Activated CD4-positive, alpha-beta memory T cell treated with anti-CD3 and anti-CD28 coated beads for 36 hours (primary cell): ENCODE results near the gene BICDL1. TPM values are rescaled to one million over a fixed set of nuclear protein-coding genes. Genes with fewer than 3 reads are reported as not detected.
A peak's percentile ranks its signal among the peaks of the same experiment; 100 is the strongest.

ENCODE experiments used
- CTCF ChIA-PET: fragments of 350-600 bp; sonication (Branson Sonifier 250); formaldehyde crosslinking; loops from one replicate; lab custom pipeline; 2021; ENCODE audit warnings: antibody characterized with exemption, inconsistent platforms; lab: Charles Lee
- POLR2A ChIA-PET: fragments of 350-600 bp; sonication (Branson Sonifier 250); formaldehyde crosslinking; loops from one replicate; lab custom pipeline; 2021; ENCODE audit warnings: antibody characterized with exemption; lab: Charles Lee
- DNase-seq: peaks from one replicate; pipeline ENCODE4 v3.0.0-alpha.2; 2020
- H3K27ac Mint-ChIP-seq: one replicate; pipeline ENCODE4 v1.8.0; 2021; ENCODE audit warnings: mixed read lengths
- H3K27me3 Mint-ChIP-seq: one replicate; pipeline ENCODE4 v1.8.0; 2021; ENCODE audit warnings: mixed read lengths
- H3K36me3 Mint-ChIP-seq: one replicate; pipeline ENCODE4 v1.8.0; 2021; ENCODE audit warnings: mixed read lengths
- H3K4me1 Mint-ChIP-seq: one replicate; pipeline ENCODE4 v1.8.0; 2021; ENCODE audit warnings: low read depth, mixed read lengths
- H3K4me3 Mint-ChIP-seq: one replicate; pipeline ENCODE4 v1.8.0; 2021; ENCODE audit warnings: mild to moderate bottlenecking, mixed read lengths
- H3K9me3 Mint-ChIP-seq: one replicate; pipeline ENCODE4 v1.8.0; 2021; ENCODE audit warnings: mixed read lengths
- intact Hi-C: fragments of 100-400 bp; cut with micrococcal nuclease; formaldehyde crosslinking; loops from one replicate; pipeline ENCODE4 v1.15.1; 2023
- total RNA-seq, 2 experiments: library from RNA; stranded (reverse); gene quantifications; one replicate each; pipeline ENCODE4 v1.2.3, GENCODE V29; 2021

Gene BICDL1
- total RNA-seq, 2 experiments from 2014 or later, result 143 to 155 TPM

DNA sequence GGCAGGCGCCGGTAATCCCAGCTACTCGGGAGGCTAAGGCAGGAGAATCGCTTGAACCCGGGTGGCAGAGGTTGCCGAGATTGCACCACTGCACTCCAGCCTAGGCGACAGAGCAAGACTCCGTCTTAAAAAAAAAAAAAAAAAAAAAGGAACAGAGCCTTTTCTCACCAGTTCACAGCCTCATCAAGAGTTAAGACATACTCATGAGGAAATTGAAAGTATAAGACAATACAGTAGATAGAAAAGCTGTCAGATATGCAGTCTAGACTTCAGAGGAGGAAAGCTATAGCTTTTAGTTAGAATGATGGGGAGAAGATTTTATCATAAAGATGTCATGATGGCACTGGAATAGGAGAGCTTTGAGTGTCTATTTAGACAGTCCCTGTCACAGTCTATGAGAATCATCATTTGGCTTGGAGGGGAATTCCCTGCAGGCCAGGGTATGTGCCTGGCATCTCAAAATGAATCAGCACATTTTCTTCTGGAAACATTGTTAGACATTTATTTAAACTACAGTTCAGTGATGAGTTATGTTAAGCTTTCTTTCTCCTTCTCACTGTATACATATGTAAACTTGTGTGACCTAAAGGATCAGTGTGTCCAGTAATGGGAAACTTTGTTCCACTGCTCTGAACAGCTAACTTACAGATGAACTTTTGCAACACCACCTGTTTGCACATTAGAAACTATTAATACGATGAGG is 130.4 kb downstream of the BICDL1 start:
- H3K27me3 Mint-ChIP-seq, result no peaks in the 10 kb centered on the region
- peak overlapping the region; percentile 77 for H3K27ac Mint-ChIP-seq
- peak; percentile 73 for DNase-seq
- H3K4me3 Mint-ChIP-seq, result peak overlapping the region; percentile 47
- ChIA-PET POLR2A (interaction anchor here (0.6 to 10.6 kb wide), 11 partner anchors 8 to 173 kb away, joined by 3 to 131 read pairs (median 8); partner anchors contain the start of genes BICDL1, RNU4-1, RNU4-2 and RPLP0), CTCF (interaction anchor here (1.2 to 2.4 kb wide), 4 partner anchors 32 to 146 kb away, joined by 3 to 14 read pairs (median 7); partner anchors contain the start of genes PXN and RPLP0)
- intact Hi-C loops, result loop anchor here (1.0 to 5.0 kb wide), 7 partner anchors 32 to 173 kb away; partner anchors contain the start of genes BICDL1, RNU4-1 and RPLP0
- peaks cover 70% of the 10 kb centered on the region for H3K4me1 Mint-ChIP-seq
- peaks cover 18% of the 10 kb centered on the region for H3K36me3 Mint-ChIP-seq
- no peaks in the 10 kb centered on the region for H3K9me3 Mint-ChIP-seq

DNA sequence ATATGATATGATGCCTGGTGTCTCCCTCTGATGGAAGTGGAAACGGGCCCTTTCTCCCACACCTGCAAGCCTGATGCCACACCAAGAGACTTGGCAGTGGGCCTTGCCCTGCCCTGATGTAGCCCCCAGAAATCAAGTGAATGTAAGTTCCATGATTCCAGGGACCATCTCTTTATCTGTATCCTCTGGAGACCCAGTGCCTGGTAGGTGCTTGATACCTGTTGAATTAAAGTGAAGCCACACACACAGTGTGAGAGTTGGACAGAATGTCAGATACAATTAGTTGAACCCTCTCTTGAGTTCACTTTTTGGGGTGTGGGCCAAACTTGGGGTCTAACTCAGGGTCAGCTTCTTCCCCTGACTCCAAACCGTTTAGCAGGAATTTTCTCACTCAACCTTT is 132.3 kb downstream of the BICDL1 start:
- ChIA-PET CTCF (interaction anchor here (1.3 to 2.2 kb wide), 2 partner anchors 80 to 114 kb away, joined by 3 to 9 read pairs; partner anchors contain the start of gene RPLP0), POLR2A (interaction anchor here (0.8 to 10.6 kb wide), 5 partner anchors 11 to 171 kb away, joined by 4 to 131 read pairs (median 13); partner anchors contain the start of genes RNU4-1, RNU4-2 and RPLP0)
- intact Hi-C loops, result no loop called here
- H3K4me1 Mint-ChIP-seq, result peaks cover 72% of the 10 kb centered on the region
- no peaks in the 10 kb centered on the region for H3K27me3 Mint-ChIP-seq
- no peaks in the 10 kb centered on the region for H3K9me3 Mint-ChIP-seq
- H3K36me3 Mint-ChIP-seq, result peaks cover 11% of the 10 kb centered on the region
- peak overlapping the region; percentile 20 for H3K4me3 Mint-ChIP-seq
- no peak for DNase-seq
- H3K27ac Mint-ChIP-seq, result peak overlapping the region; percentile 55

DNA sequence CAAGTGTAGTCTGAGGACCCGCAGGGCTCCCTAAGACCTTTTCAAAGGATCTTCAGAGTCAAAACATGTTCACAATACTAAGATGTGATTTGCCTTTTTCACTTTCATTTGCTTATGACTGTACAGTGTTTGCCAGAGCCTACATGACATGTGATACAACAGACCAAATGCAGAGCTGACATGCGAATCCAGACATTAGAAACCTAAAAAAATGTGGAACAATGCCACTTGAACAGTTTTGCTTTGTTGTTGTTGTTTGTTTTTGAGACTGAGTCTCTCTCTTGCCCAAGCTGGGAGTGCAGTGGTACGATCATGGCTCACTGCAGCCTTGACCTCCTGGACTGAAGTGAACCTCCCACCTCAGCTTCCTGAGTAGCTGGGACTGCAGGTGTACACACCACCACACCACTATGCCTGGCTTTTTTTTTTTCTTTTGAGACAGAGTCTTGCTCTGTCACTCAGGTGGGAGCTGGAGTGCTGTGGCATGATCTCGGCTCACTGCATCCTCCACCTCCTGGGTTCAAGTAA is 132.8 kb downstream of the BICDL1 start:
- intact Hi-C loops, result no loop called here
- Mint-ChIP-seq H3K4me1 (peaks cover 77% of the 10 kb centered on the region), H3K36me3 (peaks cover 16% of the 10 kb centered on the region), H3K4me3 (peak overlapping the region; percentile 24), H3K9me3 (no peaks in the 10 kb centered on the region), H3K27me3 (no peaks in the 10 kb centered on the region), H3K27ac (peak overlapping the region; percentile 55)
- ChIA-PET CTCF (interaction anchor here (0.8 to 2.2 kb wide), 5 partner anchors 11 to 309 kb away, joined by 3 to 9 read pairs (median 3); partner anchors contain the start of gene RPLP0), POLR2A (interaction anchor here (0.8 to 10.6 kb wide), 5 partner anchors 11 to 170 kb away, joined by 4 to 131 read pairs (median 13); partner anchors contain the start of genes RNU4-1, RNU4-2 and RPLP0)
- peak; percentile 47 for DNase-seq

DNA sequence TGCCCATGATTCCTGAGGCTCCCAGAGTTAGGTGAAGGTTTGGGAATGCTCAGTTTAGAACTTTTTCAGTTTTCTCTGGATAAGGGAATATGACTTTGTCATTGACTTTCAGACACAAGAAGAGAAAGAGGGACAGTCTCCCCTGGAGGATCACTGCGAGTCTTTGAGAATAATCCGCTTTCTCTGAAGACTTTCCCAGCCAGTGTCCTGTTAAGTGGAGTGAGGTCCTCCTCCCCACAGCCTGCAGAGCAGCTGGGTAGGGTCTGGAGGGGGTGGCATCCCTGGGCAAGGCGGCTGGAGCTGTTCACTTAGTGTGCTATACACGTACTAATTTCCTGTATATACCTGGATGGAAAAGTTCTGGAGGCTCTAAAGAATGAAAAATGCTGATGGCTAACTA is 136.0 kb downstream of the BICDL1 start:
- Mint-ChIP-seq H3K4me1 (peaks cover 66% of the 10 kb centered on the region), H3K4me3 (no peak overlapping the region), H3K27ac (no peak overlapping the region), H3K36me3 (peaks cover 32% of the 10 kb centered on the region), H3K9me3 (no peaks in the 10 kb centered on the region), H3K27me3 (no peaks in the 10 kb centered on the region)
- POLR2A ChIA-PET, result interaction anchor here (0.6 to 1.9 kb wide), 2 partner anchors 24 to 72 kb away, joined by 4 to 6 read pairs; no protein-coding TSS in a partner anchor
- intact Hi-C loops, result no loop called here
- CTCF ChIA-PET, result interaction anchor here (1.2 kb wide), 1 partner anchor 68 kb away, joined by 4 read pairs; no protein-coding TSS in a partner anchor
- no peak for DNase-seq

DNA sequence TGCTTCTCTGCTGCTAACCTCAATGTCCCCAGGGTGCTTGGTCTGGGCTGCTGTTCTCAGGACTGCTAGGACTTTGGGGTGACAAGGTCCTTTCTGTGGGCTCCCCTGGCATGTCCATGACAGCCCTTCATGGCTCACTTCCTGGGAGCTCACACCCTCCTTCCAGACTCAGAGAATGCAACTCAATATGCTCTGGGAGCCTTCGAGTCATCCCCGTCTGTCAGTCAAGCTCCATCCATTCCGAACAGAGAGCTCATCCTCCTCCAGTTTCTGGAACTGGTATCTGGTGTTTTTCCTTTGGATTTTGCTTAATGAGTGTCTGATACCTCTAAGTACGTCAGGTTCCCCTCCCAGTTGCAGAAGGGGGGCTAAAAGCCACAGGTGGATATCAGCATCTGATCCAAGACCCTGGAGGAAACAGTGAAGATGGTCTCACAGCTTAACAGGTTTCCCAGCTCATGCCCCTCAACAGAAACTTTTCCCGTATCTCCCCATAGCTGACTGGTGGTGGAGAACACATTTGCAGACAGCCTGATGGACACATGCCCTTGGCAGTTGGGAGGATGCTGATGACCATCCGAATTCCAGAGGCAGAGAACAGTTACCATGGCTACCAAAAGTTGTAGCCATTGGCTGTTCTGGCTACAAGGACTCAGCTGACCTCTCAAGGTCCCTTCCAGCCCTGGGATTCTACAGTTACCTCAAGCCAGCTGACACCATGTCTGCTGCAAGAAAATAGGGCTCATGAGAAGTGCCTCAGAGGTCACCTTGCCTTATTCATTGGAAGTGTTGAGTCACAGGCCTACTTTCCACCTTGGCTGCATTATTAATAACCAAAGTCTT is 137.0 kb downstream of the BICDL1 start:
- no peaks in the 10 kb centered on the region for H3K9me3 Mint-ChIP-seq
- H3K4me3 Mint-ChIP-seq, result no peak overlapping the region
- H3K27me3 Mint-ChIP-seq, result no peaks in the 10 kb centered on the region
- DNase-seq, result peak; percentile 51
- H3K36me3 Mint-ChIP-seq, result peaks cover 37% of the 10 kb centered on the region
- POLR2A ChIA-PET, result interaction anchor here (0.6 to 3.7 kb wide), 6 partner anchors 8 to 136 kb away, joined by 3 to 24 read pairs (median 4); partner anchors contain the start of genes BICDL1, RAB35 and RPLP0
- peaks cover 59% of the 10 kb centered on the region for H3K4me1 Mint-ChIP-seq
- peak overlapping the region; percentile 91 for H3K27ac Mint-ChIP-seq
- CTCF ChIA-PET, result interaction anchor here (1.1 to 1.5 kb wide), 4 partner anchors 8 to 136 kb away, joined by 3 to 4 read pairs (median 4); partner anchors contain the start of gene RPLP0
- intact Hi-C loops, result loop anchor here (1.0 kb wide), 1 partner anchor 8 kb away; no protein-coding TSS in a partner anchor

DNA sequence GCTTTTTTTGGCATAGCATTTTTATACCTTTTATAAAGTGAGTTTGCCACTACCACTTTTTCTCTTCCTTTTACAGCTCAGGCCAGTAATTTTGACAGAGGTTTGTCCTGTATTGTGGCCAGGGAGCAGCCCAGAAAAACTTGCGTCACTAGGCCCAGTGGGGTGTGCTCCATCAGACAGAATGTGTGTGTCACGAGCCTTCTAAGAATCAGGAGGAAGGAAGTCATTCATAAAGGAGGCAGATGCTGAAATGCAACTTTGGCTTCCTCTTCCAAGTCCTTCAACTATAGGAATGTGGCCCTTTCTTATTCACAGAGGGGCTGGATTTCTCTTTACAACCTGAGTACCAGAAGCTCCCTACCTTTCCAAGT is 137.6 kb downstream of the BICDL1 start:
- ChIA-PET POLR2A (interaction anchor here (1.4 to 3.7 kb wide), 4 partner anchors 9 to 137 kb away, joined by 3 to 24 read pairs (median 6); partner anchors contain the start of genes BICDL1, RAB35 and RPLP0), CTCF (interaction anchor here (1.1 to 1.5 kb wide), 4 partner anchors 8 to 137 kb away, joined by 3 to 4 read pairs (median 3); partner anchors contain the start of gene RPLP0)
- H3K4me3 Mint-ChIP-seq, result no peak overlapping the region
- H3K27ac Mint-ChIP-seq, result peak overlapping the region; percentile 91
- H3K36me3 Mint-ChIP-seq, result peaks cover 40% of the 10 kb centered on the region
- intact Hi-C loops, result loop anchor here (1.0 kb wide), 1 partner anchor 8 kb away; no protein-coding TSS in a partner anchor
- no peaks in the 10 kb centered on the region for H3K27me3 Mint-ChIP-seq
- H3K4me1 Mint-ChIP-seq, result peaks cover 53% of the 10 kb centered on the region
- no peaks in the 10 kb centered on the region for H3K9me3 Mint-ChIP-seq
- DNase-seq, result peak; percentile 54

GRCh38 chr12:120130011-120130410 is 141.0 kb downstream of the BICDL1 start:
- Mint-ChIP-seq H3K27me3 (no peaks in the 10 kb centered on the region), H3K36me3 (peaks cover 60% of the 10 kb centered on the region), H3K9me3 (no peaks in the 10 kb centered on the region), H3K27ac (no peak overlapping the region), H3K4me1 (peaks cover 29% of the 10 kb centered on the region), H3K4me3 (no peak overlapping the region)
- CTCF ChIA-PET, result no interaction called here
- DNase-seq, result no peak
- POLR2A ChIA-PET, result no interaction called here
- intact Hi-C loops, result no loop called here

DNA sequence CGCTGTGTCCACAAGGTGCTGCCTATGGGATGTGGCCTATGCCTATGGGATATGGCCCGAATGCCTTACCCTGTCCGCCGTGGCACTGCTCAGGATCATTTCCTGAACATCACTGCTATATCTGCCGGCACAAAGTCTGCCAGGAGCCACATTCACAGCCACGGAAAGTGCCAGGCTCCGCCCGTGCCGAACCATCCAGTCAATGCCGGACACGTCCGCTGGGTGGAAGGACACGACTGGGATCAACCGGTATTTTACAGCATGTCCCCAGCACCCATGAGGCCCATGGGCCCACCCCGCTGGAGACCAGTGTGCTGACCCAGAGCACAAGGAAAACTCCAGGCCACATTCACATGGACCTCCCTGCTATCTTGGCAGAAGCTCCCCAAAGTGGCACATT is 142.1 kb downstream of the BICDL1 start:
- peaks cover 18% of the 10 kb centered on the region for H3K4me1 Mint-ChIP-seq
- peaks cover 61% of the 10 kb centered on the region for H3K36me3 Mint-ChIP-seq
- DNase-seq, result no peak
- no peak overlapping the region for H3K27ac Mint-ChIP-seq
- no peaks in the 10 kb centered on the region for H3K27me3 Mint-ChIP-seq
- intact Hi-C loops, result no loop called here
- no peak overlapping the region for H3K4me3 Mint-ChIP-seq
- no peaks in the 10 kb centered on the region for H3K9me3 Mint-ChIP-seq
- ChIA-PET POLR2A (no interaction called here), CTCF (no interaction called here)

DNA sequence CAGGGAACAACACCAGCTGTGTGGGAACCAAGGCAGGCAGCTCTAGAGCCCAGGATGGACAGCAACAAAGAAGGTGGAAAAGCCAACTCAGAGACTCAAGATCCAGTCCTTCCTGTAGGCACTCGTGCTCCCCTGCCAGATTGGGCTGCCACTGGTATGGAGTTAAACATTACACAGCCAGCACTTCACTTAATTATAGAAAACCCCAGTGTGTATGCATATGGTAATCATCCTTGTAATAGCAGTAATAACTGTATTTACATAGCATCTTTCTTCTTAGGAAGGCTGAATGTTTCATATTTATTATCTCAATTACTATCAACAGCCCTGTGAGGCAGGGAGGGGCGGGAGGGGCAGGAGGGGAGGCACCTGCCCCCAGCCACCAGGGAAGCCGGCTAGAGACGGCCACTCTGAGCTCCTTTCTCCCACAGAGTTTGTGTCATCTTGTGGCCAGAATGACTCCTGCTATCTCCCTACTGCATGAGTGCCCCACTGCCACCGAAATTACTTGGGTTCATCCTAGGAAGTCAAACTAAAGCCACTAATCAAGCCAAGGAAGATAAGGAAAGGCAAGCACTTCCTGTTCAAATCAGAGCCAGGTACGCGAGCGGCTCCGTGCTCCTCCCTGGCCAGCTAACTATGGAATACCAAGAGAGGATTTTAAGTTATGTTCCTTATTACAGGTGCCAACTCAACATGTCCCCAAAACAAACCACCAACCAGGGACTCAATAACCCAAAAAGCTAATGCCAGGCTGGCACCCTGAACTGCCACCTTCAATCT is 143.2 kb downstream of the BICDL1 start:
- H3K4me1 Mint-ChIP-seq, result peaks cover 7% of the 10 kb centered on the region
- H3K27me3 Mint-ChIP-seq, result no peaks in the 10 kb centered on the region
- ChIA-PET CTCF (no interaction called here), POLR2A (no interaction called here)
- no peak for DNase-seq
- H3K27ac Mint-ChIP-seq, result no peak overlapping the region
- no peak overlapping the region for H3K4me3 Mint-ChIP-seq
- H3K9me3 Mint-ChIP-seq, result no peaks in the 10 kb centered on the region
- intact Hi-C loops, result no loop called here
- peaks cover 59% of the 10 kb centered on the region for H3K36me3 Mint-ChIP-seq

DNA sequence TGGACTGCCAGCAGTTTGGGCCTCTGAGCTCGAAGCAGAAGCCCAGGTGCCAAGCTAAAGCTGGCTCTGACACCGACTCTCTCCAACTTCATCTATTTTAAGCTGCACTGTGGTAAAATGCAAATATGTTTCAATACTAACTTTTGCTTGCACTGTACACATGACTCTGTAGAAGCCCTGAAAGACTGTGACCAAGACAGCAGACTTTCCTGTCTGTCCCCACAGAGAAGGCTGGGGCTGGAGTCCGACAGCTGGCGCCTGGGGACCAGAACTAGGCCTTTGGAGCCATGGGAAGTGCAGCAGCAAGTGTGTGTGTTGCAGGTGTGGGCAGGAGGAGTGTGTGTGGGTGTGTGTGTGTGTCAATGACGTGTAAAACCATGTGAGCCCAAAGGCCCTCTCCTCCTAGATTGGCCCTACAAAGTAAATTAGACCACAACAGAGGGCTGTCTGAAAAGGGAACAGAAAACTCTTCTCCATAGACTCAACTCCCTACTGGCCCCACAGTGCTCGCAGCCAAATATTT is 143.9 kb downstream of the BICDL1 start:
- Mint-ChIP-seq H3K27ac (no peak overlapping the region), H3K9me3 (no peaks in the 10 kb centered on the region), H3K4me3 (no peak overlapping the region), H3K36me3 (peaks cover 56% of the 10 kb centered on the region), H3K27me3 (no peaks in the 10 kb centered on the region), H3K4me1 (peaks cover under 1% of the 10 kb centered on the region)
- intact Hi-C loops, result no loop called here
- CTCF ChIA-PET, result no interaction called here
- POLR2A ChIA-PET, result no interaction called here
- no peak for DNase-seq
